GM19372 (cell line): Measurements from ENCODE around the gene UFSP2.

ENCODE experiments used
- ATAC-seq: cut with Tn5 transposase; IDR thresholded peaks from one replicate; pipeline ENCODE4 v1.9.1; 2021; ENCODE audit warnings: mild to moderate bottlenecking, low read depth, moderate library complexity; ENCODE audit not compliant: unreplicated experiment

The UFSP2 gene

DNA sequence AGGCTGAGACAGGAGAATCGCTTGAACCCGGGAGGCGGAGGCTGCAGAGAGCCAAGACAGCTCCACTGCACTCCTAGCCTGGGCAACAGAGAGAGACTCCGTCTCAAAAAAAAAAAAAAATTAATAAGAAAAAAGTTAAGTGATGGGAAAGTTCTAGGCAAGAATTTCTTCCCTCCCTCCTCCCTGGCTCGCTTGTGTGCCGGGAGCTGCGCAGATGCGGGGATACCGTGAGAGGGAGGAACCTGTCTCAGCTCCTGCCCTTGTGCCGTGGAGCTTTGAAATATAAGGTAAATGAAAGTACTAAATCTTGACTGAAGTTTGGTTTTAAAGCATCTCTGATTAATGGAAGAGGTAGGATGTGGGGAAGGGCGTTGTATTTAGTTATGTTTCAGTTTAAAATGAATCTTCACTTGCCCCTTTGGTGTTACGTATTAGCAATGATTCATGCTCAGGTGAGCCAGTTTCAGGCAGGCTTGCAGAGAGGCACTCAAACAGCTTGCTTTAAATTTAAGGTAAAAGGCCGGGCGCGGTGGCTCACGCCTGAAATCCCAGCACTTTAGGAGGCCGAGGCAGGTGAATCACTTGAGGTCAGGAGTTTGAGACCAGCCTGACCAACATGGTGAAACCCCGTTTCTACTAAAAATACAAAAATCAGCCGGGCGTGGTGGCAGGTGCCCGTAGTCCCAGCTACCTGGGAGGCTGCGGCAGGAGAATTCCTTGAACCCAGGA, 1.4 kb upstream of the UFSP2 start:
- no peak for ATAC-seq

DNA sequence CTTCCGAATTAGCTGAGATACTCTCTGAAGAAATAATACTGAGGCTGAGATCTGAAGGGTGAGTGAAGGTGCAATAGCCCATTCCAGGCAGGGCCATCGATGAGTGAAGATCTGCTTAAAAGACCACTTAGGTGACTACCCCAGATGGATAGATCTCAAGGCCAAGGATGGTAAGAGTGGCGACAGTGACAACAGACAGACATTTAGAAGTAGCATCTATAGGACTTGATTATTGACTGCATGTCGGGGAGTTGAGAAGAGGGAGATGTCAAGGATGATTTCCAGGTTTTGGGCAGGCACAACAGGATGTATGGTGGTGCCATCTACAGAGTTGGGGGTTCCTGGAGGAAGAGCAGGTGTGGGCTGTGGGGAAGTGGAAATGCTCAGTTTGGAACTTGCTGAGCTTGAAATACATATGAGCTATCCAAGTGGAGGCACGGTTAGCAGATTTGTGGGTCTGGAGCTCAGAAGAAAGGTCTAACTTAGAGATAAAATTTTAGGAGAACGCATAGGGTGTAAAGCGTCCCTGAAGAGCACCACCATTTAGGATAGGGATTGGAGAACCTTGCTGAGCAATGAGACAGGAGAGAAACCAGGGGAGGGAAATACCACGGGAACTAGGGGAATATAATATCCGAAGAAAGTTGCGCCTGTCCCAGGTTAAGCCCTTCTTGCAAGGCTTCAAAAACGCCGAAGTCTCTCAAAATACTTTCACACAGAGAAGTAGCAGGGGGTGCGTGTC, 688 bp downstream of the UFSP2 start:
- ATAC-seq, result peak; percentile 1

DNA sequence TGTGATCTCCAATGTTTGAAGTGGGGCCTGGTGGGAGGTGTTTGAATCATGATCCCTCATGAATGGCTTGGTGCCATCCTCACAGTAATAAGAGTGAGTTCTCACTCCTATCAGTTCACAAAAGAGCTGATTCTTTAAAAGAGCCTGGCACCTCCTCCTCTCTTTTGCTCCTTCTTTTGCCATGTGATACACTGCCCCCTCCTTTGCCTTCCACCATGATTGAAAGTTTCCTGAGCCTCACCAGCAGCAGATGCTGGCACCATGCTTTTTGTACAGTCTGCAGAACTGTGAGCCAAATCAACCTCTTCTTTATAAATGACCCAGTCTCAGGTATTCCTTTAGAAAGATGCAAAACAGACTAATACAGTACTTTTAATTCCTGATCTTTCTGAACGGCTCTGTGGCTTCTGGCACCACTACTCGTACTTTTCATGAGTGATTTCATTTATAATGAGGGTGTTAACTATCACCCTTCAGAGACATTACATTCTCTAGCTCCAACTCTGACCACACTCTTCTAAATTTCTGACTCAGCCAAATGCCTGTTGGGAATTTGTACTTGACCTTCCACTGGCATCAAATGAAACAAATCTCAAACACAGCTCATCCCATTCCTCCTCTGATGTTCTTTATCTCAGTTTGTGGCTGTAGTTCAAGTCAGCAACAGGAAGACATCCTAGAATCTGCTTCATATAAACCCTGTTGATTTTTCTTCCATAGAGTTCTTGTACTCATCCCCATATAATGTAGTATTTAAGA, 4.2 kb downstream of the UFSP2 start:
- ATAC-seq, result no peak

DNA sequence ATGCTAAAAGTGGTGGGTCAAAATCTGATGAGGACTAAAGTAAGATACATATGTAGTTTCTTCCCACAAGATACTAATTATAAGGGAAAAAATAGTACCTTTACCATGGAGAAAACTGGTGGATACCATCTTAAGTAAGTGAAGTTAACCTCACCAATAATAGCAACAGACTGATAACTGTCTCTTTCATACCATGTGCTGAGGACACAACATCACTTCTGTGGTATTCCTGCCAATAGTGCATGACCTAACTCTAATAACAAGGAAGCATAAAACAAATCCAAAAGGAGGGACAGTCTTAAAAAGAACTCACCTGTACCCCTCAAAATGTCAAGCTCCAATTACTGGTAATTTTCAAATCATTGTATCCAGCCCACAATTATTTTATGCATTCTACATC, 8.8 kb downstream of the UFSP2 start:
- ATAC-seq, result no peak

DNA sequence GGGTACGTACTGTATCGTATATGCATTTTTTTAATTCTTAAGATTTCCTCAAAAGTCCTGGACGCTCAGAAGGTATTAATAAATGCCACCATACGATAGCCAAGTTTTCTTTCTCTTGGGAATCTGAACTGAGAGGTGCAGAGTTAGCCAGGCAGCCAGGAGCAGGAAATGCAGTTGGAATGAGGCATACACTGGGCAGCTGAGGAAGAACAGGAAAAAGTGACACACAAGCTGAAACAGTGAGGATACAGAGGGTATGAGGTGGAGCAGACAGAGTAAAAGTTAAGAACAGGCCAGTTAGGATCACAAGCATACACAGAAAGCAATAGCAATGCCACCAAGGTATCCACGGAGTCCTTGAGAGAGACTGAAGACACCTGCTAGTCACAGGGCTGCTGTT, 13.4 kb downstream of the UFSP2 start:
- ATAC-seq, result no peak

DNA sequence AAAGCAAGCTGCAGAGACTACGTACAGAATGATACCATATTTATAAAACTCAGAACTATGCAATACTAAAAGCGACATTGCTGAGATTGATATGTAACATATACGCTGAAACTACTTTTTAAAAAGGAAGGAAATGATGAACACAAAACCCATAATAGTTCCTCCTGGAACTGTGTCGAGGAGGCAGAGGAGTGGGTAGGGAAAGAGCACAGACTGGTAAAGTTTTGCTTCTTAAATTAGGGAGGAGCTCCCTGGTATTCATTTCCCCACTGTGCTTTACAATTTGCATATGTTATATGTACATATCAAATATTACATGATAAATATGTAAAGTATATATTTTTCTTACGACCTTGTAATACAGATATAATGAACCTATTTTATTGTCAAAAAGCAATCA, 13.9 kb downstream of the UFSP2 start:
- no peak for ATAC-seq

DNA sequence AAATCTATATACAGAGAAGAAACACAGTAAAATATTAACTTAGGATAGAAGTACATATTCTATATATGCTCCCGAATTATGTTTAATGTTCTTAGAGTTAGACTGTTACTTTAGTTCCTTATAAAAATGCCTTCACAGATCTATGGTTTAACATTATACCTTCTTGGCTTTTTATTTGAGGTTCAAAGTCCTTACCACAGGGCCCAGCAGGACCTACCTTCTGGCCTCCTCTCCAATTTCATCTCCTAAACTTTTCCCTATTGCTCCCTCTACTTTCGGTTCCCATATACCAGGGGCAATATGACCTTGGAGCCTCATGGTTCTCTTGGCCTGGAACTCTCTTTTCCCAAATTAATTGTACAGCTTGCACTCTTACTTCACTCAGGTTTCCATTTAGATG, 17.3 kb downstream of the UFSP2 start:
- ATAC-seq, result no peak

DNA sequence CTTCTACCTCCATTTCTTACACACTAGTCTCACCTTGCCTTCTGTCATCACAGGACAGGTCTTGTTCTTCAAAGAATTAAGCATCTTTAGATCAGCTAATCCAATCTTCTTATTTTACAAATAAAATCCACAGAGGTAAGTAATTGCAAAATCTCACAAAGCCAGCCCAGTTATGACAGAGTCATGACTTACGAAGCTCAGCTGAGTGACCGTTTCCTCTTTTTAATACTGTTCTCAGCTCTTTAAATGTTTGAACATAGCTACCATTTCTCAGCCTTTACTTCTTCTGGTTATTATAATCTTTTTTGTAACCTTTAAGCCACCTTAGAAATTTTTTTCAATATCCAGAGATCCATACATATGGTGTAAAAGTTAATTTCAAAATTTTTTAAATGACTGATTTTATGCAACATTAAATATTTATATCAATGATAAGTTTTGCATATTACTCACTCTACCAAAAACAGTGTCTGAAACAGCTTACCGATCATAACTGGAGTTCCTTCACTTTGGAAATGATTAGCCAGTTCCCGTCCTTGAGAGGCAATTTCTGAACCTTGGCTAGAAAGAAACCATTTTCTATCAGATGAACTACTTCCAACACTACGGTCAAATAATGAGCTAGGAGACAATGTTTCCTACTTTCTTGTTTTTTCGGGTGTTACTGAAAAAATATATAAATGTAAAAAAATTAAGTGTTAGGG, 20.3 kb downstream of the UFSP2 start:
- ATAC-seq, result peak; percentile 62

DNA sequence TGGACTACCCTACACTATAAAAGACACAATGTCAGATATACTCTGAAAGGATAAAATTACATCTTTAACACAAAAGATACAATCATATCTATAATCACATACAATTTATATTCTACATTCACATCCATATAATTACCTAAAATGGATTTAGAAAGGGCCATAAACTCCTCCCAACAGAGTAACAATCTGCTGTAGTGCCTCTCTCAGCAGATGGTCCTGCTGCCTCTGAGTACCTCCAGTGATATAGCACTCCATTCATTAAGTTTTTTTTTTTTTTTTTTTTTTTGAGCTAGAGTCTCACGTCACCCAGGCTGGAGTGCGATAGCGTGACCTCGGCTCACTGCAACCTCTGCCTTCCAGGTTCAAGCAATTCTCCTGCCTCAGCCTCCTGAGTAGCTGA, 21.7 kb downstream of the UFSP2 start:
- no peak for ATAC-seq

DNA sequence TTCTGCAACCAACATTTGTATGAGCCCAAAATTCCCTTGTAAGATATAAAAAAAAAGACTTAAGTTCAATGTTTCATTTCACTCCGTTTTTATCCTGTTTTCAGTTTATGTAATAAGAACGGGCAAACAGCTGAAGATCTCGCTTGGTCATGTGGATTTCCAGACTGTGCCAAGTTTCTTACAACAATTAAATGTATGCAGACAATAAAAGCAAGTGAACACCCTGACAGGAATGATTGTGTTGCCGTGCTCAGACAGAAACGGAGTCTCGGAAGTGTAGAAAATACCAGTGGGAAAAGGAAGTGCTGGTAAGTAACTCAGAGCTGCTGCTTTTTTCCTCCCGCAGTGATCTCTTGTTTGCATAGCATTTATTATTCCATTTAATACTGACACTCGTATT, 26.3 kb downstream of the UFSP2 start:
- no peak for ATAC-seq

DNA sequence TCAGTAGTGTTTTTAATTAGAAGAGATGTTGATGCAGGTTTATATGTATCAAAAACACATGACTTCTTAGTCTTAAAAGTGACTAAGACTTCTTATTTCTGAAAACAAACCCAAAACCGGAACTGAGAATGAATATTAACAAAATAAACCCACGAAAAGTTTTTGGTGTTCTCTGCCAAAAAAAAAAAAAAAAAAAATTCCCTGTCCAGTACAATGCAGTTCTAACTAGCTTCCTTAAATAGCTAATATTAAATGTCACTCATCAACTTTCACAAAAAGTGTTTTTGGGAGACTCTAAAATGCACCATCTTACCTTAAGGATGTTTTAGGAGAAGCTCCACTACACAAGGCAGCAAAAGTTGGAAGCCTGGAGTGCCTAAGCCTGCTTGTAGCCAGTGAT, 27.1 kb downstream of the UFSP2 start:
- no peak for ATAC-seq

DNA sequence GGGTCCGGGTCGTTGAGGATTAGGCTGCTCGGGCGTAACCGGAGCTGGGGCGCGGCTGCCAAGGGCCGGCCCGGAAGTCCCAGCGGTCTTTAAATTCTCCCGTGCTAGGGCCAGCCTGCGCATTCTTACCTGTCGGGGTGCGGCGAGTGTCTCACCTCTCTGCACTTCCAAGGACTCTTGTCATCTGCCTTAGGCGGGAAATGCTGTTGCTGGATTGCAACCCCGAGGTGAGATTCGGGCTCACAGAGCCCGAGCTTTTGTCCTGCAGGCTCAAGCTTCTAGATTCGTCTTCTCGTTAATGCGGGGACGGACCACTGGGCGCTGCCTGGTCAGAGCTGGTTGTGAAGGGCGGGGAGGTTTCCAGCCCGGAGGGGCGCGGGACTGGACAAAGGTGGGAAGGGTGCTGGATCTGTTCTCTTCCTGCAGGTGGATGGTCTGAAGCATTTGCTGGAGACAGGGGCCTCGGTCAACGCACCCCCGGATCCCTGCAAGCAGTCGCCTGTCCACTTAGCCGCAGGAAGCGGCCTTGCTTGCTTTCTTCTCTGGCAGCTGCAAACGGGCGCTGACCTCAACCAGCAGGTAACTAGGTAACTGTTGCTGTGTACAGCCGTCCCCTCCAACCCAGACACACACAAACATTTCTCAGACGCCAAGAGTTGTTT, 28.9 kb downstream of the UFSP2 start, which contains the start of gene ANKRD37:
Gene ANKRD37 (plus strand): TSS at position 118 of the 662 bp plus-strand sequence. CDS start 83 bp downstream, at position 201.
- no peak for ATAC-seq

DNA sequence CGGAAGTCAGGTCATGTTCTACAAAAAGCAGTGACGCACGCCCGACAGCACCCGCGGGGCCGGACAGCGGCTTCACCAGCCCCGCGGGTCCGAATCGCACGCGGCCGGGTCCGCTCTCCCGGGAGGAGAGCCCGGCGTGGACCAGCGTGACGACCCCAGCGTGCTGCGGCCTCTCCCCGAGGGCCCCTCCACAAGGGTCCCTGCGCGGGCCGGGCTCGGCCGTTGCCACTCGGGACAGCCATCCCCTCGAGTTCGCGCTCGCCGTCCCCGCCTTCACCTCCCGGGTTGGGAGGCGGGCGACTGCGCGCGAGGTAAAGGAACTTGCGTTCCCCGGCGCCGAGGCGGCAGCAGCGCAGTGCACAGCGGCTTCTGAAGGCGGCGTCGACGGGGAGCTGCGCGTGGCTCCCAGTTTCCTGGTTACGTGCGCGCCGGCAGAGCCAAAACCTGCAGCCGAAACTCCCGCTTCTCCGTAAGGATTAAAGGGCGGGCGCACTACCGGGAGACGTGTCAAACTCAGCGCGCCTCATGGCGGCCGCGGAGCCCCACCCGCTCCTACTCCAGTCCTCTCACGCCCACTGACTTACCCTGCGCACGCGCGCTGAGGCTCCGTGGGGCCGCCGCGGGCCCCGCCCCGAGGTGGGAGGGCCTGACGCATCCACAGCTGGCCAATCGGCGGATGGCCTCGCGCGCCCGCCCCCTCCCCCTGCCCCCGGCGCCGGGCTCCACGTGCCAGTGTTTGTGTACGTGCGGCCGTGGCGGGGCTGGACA, 29.6 kb downstream of the UFSP2 start:
- peak; percentile 70 for ATAC-seq

DNA sequence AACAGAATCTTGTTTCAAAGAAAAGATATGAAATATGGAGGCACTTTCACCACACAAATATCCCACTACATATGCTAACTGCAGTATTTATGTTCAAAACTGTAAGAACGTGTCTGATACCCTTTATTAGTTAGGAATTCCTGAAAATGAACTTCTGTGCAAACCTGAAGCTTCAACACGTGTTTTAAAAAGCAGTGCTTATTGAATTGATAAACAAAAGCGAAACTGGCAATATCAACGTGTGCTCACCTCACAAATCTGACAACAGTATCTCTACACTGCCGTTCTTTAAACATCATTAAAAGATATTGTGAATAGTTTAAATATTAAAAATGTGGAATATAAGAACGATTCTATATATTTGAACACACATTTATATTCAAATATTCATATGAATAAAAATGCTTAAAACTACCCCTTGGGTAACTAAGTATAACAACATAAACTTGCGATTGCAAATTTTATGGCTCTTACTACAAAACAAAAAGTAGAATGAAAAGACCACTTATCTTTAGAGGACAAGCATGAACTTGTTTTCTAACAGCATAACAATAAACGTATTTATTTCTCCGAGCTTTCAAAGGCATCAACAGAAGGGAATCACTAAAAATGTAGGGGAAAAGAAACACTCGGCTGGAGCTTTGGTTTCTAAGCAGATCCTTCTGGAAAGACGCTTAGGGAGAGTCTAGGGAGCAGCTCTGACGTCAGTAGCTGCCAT, 30.4 kb downstream of the UFSP2 start, which contains the start of gene LRP2BP:
Gene LRP2BP (minus strand): TSS at position 687 of the 718 bp plus-strand sequence. CDS start 17,738 bp downstream, outside the sequence.
- ATAC-seq, result no peak

DNA sequence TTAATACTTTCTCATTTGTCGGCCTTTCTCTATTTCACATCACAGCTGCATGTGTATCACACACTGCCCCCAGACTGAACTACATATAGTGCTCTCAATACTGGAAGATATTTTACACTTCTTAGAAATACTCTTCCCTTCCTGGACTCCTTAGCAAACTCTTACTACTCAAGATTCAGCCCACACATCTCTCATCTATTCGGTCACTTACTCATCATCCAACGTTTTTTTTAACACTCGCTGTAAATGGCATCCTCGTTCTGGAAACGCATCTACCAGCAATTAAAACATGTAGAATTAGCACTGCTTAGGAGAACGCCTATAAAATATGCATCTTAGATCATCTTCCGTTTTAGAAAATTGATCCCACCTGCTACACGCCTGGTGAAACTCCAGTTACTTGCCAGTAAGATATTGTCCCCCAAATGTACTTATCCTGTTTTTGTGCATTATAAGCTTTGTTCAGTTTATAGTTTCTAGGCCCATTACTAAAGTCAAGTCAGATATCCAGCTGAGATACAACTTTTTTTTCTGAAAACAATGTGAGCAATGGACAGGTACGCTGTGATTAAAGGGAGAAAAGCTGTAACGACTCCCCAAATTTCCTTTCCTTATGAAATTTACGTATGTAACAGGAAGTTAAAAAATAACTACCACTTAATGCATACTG, 31.1 kb downstream of the UFSP2 start:
- no peak for ATAC-seq

DNA sequence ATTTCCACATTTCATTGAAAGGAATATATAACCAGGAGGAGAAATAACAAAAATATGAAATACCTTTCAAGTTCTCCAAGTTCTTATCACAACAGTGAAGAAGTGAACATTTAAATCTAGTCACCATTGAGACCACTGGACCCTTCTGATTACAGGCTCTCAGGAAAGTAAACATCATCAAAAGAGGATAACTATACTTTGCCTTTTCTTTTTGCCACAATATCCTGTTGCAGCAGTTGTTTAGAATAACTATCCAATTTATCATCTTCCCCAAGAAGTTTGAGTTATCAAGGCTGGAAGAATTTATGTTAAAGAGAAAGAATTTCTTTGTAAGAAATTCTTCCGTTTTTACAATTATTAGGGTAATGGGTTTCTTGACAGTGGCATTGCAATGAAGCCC, 33.6 kb downstream of the UFSP2 start:
- ATAC-seq, result no peak

DNA sequence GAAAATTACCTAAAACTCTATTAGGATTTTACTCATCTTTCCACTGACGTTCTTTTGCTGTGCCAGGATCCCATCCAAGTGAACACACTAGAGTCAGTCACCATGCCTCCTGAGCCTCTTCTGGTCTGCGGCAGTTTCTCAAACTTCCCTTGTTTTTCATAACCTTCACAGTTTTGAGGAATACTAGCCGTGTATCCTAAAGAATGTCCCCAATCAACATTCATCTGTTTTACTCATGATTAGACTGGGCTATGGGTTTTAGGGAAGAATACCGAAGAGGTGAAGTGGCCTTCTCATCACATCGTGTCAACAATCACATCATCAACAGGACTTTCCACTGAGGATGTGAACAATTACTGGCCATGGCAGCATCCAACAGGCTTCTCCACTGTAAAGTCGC, 34.8 kb downstream of the UFSP2 start:
- no peak for ATAC-seq

DNA sequence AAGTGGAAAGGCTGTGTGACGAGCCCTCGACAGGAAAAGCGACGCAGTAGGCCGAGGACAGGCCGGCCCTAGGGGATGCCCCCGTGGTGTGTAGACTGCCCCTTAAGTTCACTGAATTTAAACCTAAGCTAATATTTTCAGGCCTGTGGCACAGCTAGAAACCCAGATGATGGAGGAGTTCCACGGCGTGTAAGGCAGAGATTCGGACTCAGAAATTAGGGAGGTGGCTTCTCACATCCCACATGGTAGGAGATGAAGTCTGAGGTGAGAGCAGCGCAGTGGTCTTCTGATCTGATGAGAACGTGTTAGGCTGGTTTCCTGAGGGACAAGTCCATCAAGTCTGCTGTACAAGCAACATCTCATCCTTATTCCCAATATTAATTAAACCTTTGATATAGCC, 37.8 kb downstream of the UFSP2 start:
- no peak for ATAC-seq
